Cardiac fibroblast (primary cell): Measurements from ENCODE around the gene TFPT.

ENCODE experiments used
- DNase-seq, 2 donors: peaks; one replicate each; pipeline versions ENCODE4 v3.0.0 to v3.0.0-alpha.2; 2010; ENCODE audit warnings: low read depth in 2 of 2
- H3K4me3 ChIP-seq, 2 donors: replicated peaks in 1 of 2; 1 replicate in 1 of 2; 2 replicates in 1 of 2; pipeline ENCODE4 v1.5.1; 2011; ENCODE audit warnings: low read depth in 2 of 2, low read length in 2 of 2, mild to moderate bottlenecking in 2 of 2, moderate library complexity in 1 of 2
- CTCF ChIP-seq: IDR thresholded peaks from one replicate; pipeline ENCODE4 v1.5.1; 2011; ENCODE audit warnings: low read depth, mild to moderate bottlenecking, low read length, inconsistent platforms

The TFPT gene

GRCh38 chr19:54160182-54160811 is 44.8 kb upstream of the TFPT start:
- no peak for TF ChIP-seq CTCF
- peak overlapping the region; percentile 64 to 69 for H3K4me3 ChIP-seq
- DNase-seq: peak; percentile 32 to 45

- peak within 1 kb of the TSS; percentile 73 to 80 for H3K4me3 ChIP-seq
- TF ChIP-seq CTCF: peak; percentile 11
- peak; percentile 100 for DNase-seq
Observed at GRCh38 chr19:54159352-54160181, 44.1 kb upstream of the TFPT start, which contains the start of gene LENG1. Gene LENG1, minus strand, starts transcription at chr19:54159721. Its CDS starts 26 bp downstream, at chr19:54159695.

GRCh38 chr19:54158812-54159351 is 43.4 kb upstream of the TFPT start:
- DNase-seq: peak in 1 of 2 donors; percentile 38
- no peak for TF ChIP-seq CTCF
- H3K4me3 ChIP-seq: peak overlapping the region; percentile 73 to 80

GRCh38 chr19:54156953-54157352 is 41.5 kb upstream of the TFPT start:
- no peak overlapping the region for H3K4me3 ChIP-seq
- no peak for TF ChIP-seq CTCF
- DNase-seq: no peak

- H3K4me3 ChIP-seq: no peak overlapping the region
- TF ChIP-seq CTCF: no peak
- no peak for DNase-seq
Observed at GRCh38 chr19:54156490-54156889, 41.0 kb upstream of the TFPT start.

- no peak for TF ChIP-seq CTCF
- H3K4me3 ChIP-seq: no peak overlapping the region
- DNase-seq: no peak
Observed at GRCh38 chr19:54155694-54156093, 40.2 kb upstream of the TFPT start.
